ENCODE data around the gene ENPP5.
"Not testable (repeated sequence)": the region's sequence is repeated elsewhere in the genome, so short reads cannot be mapped to it uniquely, and the experiment has no call there.

ENPP5 gene

GRCh38 chr6:46174904-46175303 lies 4.1 kb upstream of the ENPP5 start:
- DNase-seq = no peak
- TF ChIP-seq CTCF (IDR thresholded peaks at IDR 0.05) = no peak
- Histone ChIP-seq H3K36me3 (no peaks in the 10 kb centered on the region), H3K27ac (no peak overlapping the region), H3K4me3 (no peak overlapping the region), H3K4me1 (peaks cover 0 to 18% (median 1%) of the 10 kb centered on the region in 4 donors), H3K9me3 (no peaks in the 10 kb centered on the region), H3K27me3 (no peaks in the 10 kb centered on the region)
- intact Hi-C loops (cut with DNase I; ENCODE audit: low total_unique reads) = no loop called here

GRCh38 chr6:46172176-46172575 lies 1.4 kb upstream of the ENPP5 start:
- H3K4me1 ChIP-seq = peaks cover 0 to 18% (median 1%) of the 10 kb centered on the region in 4 donors
- no peaks in the 10 kb centered on the region for H3K36me3 ChIP-seq
- no peak for DNase-seq
- no peak for TF ChIP-seq CTCF (IDR thresholded peaks at IDR 0.05)
- H3K27ac ChIP-seq = no peak overlapping the region
- H3K27me3 ChIP-seq = no peaks in the 10 kb centered on the region
- intact Hi-C loops (cut with DNase I; ENCODE audit: low total_unique reads) = no loop called here
- H3K9me3 ChIP-seq = no peaks in the 10 kb centered on the region
- H3K4me3 ChIP-seq = no peak overlapping the region

GRCh38 chr6:46160102-46160501 lies 10.7 kb downstream of the ENPP5 start:
- Histone ChIP-seq H3K4me1 (no peaks in the 10 kb centered on the region), H3K4me3 (no peak overlapping the region), H3K9me3 (no peaks in the 10 kb centered on the region), H3K36me3 (peaks cover 0 to 7% (median 0%) of the 10 kb centered on the region in 3 donors), H3K27ac (no peak overlapping the region), H3K27me3 (no peaks in the 10 kb centered on the region)
- intact Hi-C loops (cut with DNase I; ENCODE audit: low total_unique reads) = no loop called here
- no peak for DNase-seq
- no peak for TF ChIP-seq CTCF (IDR thresholded peaks at IDR 0.05)

- H3K27ac ChIP-seq = no peak overlapping the region
- peaks cover 0 to 7% (median 0%) of the 10 kb centered on the region in 3 donors for H3K36me3 ChIP-seq
- H3K9me3 ChIP-seq = no peaks in the 10 kb centered on the region
- H3K4me1 ChIP-seq = no peaks in the 10 kb centered on the region
- no peaks in the 10 kb centered on the region for H3K27me3 ChIP-seq
- intact Hi-C loops (cut with DNase I; ENCODE audit: low total_unique reads) = no loop called here
- no peak overlapping the region for H3K4me3 ChIP-seq
- TF ChIP-seq CTCF (IDR thresholded peaks at IDR 0.05) = no peak
- no peak for DNase-seq
Observed at GRCh38 chr6:46159229-46159628, 11.6 kb downstream of the ENPP5 start.

- Histone ChIP-seq H3K27me3 (no peaks in the 10 kb centered on the region), H3K27ac (no peak overlapping the region), H3K9me3 (no peaks in the 10 kb centered on the region), H3K4me3 (no peak overlapping the region), H3K4me1 (no peaks in the 10 kb centered on the region), H3K36me3 (peaks cover 0 to 7% (median 0%) of the 10 kb centered on the region in 3 donors)
- no peak for DNase-seq
- intact Hi-C loops (cut with DNase I; ENCODE audit: low total_unique reads) = no loop called here
- no peak for TF ChIP-seq CTCF (IDR thresholded peaks at IDR 0.05)
Observed at GRCh38 chr6:46156701-46157100, 14.1 kb downstream of the ENPP5 start.

GRCh38 chr6:46149066-46149465 lies 21.7 kb downstream of the ENPP5 start:
- H3K4me1 ChIP-seq; H3K4me3 ChIP-seq; H3K36me3 ChIP-seq; DNase-seq; H3K9me3 ChIP-seq; H3K27ac ChIP-seq; intact Hi-C loops (cut with DNase I; ENCODE audit: low total_unique reads); H3K27me3 ChIP-seq: not testable (repeated sequence)
